ENCODE data around the gene CARMIL1. TPM values are rescaled to one million over a fixed set of nuclear protein-coding genes. Genes with fewer than 3 reads are reported as not detected.

Gene CARMIL1
- total RNA-seq, 1 donor from 2014 or later: 19.1 TPM

GRCh38 chr6:25579902-25580495, 300.8 kb downstream of the CARMIL1 start:
- Histone ChIP-seq H2AFZ (ENCODE audit: low read depth, low read length) (no peak overlapping the region), H3K27ac (ENCODE audit: low read depth, low read length) (no peak overlapping the region), H3K27me3 (ENCODE audit: insufficient read depth, low read length) (no peaks in the 10 kb centered on the region), H3K4me1 (ENCODE audit: insufficient read depth, low read length) (no peaks in the 10 kb centered on the region), H3K36me3 (ENCODE audit: insufficient read depth, low read length) (no peaks in the 10 kb centered on the region), H3K9ac (ENCODE audit: low read length) (no peak overlapping the region), H4K20me1 (ENCODE audit: insufficient read depth, low read length) (no peaks in the 10 kb centered on the region), H3K79me2 (ENCODE audit: insufficient read depth, low read length) (no peaks in the 10 kb centered on the region), H3K9me3 (ENCODE audit: insufficient read depth, low read depth, low read length) (no peaks in the 10 kb centered on the region), H3K4me2 (ENCODE audit: low read length) (no peak overlapping the region), H3K4me3 (ENCODE audit: insufficient read depth, low read depth, low read length) (no peak overlapping the region)
- Mint-ChIP-seq H3K27ac (ENCODE audit: unreplicated experiment) (no peak overlapping the region), H3K4me3 (ENCODE audit: unreplicated experiment) (no peak overlapping the region), H3K27me3 (ENCODE audit: low read depth, unreplicated experiment) (no peaks in the 10 kb centered on the region), H3K9me3 (ENCODE audit: unreplicated experiment) (no peaks in the 10 kb centered on the region), H3K4me1 (ENCODE audit: low read depth, unreplicated experiment) (peaks cover 14% of the 10 kb centered on the region), H3K36me3 (ENCODE audit: low read depth, unreplicated experiment) (peaks cover 10% of the 10 kb centered on the region)
- TF ChIP-seq, protein P1, sequence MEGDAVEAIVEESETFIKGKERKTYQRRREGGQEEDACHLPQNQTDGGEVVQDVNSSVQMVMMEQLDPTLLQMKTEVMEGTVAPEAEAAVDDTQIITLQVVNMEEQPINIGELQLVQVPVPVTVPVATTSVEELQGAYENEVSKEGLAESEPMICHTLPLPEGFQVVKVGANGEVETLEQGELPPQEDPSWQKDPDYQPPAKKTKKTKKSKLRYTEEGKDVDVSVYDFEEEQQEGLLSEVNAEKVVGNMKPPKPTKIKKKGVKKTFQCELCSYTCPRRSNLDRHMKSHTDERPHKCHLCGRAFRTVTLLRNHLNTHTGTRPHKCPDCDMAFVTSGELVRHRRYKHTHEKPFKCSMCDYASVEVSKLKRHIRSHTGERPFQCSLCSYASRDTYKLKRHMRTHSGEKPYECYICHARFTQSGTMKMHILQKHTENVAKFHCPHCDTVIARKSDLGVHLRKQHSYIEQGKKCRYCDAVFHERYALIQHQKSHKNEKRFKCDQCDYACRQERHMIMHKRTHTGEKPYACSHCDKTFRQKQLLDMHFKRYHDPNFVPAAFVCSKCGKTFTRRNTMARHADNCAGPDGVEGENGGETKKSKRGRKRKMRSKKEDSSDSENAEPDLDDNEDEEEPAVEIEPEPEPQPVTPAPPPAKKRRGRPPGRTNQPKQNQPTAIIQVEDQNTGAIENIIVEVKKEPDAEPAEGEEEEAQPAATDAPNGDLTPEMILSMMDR (IDR thresholded peaks at IDR 0.05; ENCODE audit: insufficient read depth, low read depth, low read length): no peak
- TF ChIP-seq EZH2 (IDR thresholded peaks at IDR 0.05; ENCODE audit: insufficient read depth, low read length): no peak
- DNase-seq (ENCODE audit: low read depth) (no peak), FAIRE-seq (no peak)

DNA sequence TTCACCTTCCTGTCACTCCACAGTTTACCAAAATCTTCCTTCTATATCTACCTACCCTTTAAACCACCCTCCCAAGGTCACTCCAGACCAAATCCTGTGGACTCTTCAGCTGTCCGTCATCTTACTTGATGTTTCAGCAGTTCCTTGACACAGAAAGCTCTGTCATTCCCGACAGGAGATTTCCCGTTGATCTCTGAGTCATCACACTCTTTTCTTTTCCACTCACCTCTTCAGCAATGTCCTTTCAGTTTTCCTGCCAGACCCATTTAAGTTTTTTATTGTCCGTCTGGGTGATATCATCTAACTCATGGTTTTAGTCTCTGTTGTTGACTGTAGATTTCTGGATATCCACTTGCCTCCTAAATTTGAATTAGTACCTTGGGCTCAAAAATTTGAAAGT, 302.9 kb downstream of the CARMIL1 start:
- Histone ChIP-seq H3K9me3 (ENCODE audit: insufficient read depth, low read depth, low read length) (no peaks in the 10 kb centered on the region), H4K20me1 (ENCODE audit: insufficient read depth, low read length) (no peaks in the 10 kb centered on the region), H3K79me2 (ENCODE audit: insufficient read depth, low read length) (no peaks in the 10 kb centered on the region), H3K4me2 (ENCODE audit: low read length) (no peak overlapping the region), H3K27me3 (ENCODE audit: insufficient read depth, low read length) (no peaks in the 10 kb centered on the region), H3K36me3 (ENCODE audit: insufficient read depth, low read length) (no peaks in the 10 kb centered on the region), H3K27ac (ENCODE audit: low read depth, low read length) (no peak overlapping the region), H2AFZ (ENCODE audit: low read depth, low read length) (no peak overlapping the region), H3K9ac (ENCODE audit: low read length) (no peak overlapping the region), H3K4me1 (ENCODE audit: insufficient read depth, low read length) (no peaks in the 10 kb centered on the region), H3K4me3 (ENCODE audit: insufficient read depth, low read depth, low read length) (no peak overlapping the region)
- H3K4me3 Mint-ChIP-seq (ENCODE audit: unreplicated experiment): no peak overlapping the region
- H3K27me3 Mint-ChIP-seq (ENCODE audit: low read depth, unreplicated experiment): no peaks in the 10 kb centered on the region
- no peaks in the 10 kb centered on the region for H3K9me3 Mint-ChIP-seq (ENCODE audit: unreplicated experiment)
- DNase-seq (ENCODE audit: low read depth): no peak
- no peak for TF ChIP-seq EZH2 (IDR thresholded peaks at IDR 0.05; ENCODE audit: insufficient read depth, low read length)
- TF ChIP-seq, protein P1 (IDR thresholded peaks at IDR 0.05; ENCODE audit: insufficient read depth, low read depth, low read length): no peak
- FAIRE-seq: no peak
- H3K4me1 Mint-ChIP-seq (ENCODE audit: low read depth, unreplicated experiment): peaks cover 14% of the 10 kb centered on the region
- H3K36me3 Mint-ChIP-seq (ENCODE audit: low read depth, unreplicated experiment): peaks cover 12% of the 10 kb centered on the region
- peak overlapping the region; percentile 81 for H3K27ac Mint-ChIP-seq (ENCODE audit: unreplicated experiment)

GRCh38 chr6:25583099-25583498, 303.9 kb downstream of the CARMIL1 start:
- Mint-ChIP-seq H3K27ac (ENCODE audit: unreplicated experiment) (no peak overlapping the region), H3K4me3 (ENCODE audit: unreplicated experiment) (no peak overlapping the region), H3K9me3 (ENCODE audit: unreplicated experiment) (no peaks in the 10 kb centered on the region), H3K4me1 (ENCODE audit: low read depth, unreplicated experiment) (peaks cover 14% of the 10 kb centered on the region), H3K36me3 (ENCODE audit: low read depth, unreplicated experiment) (peaks cover 12% of the 10 kb centered on the region), H3K27me3 (ENCODE audit: low read depth, unreplicated experiment) (no peaks in the 10 kb centered on the region)
- Histone ChIP-seq H4K20me1 (ENCODE audit: insufficient read depth, low read length) (no peaks in the 10 kb centered on the region), H3K36me3 (ENCODE audit: insufficient read depth, low read length) (no peaks in the 10 kb centered on the region), H3K27ac (ENCODE audit: low read depth, low read length) (no peak overlapping the region), H3K4me2 (ENCODE audit: low read length) (no peak overlapping the region), H3K4me1 (ENCODE audit: insufficient read depth, low read length) (no peaks in the 10 kb centered on the region), H3K9me3 (ENCODE audit: insufficient read depth, low read depth, low read length) (no peaks in the 10 kb centered on the region), H3K27me3 (ENCODE audit: insufficient read depth, low read length) (no peaks in the 10 kb centered on the region), H2AFZ (ENCODE audit: low read depth, low read length) (no peak overlapping the region), H3K4me3 (ENCODE audit: insufficient read depth, low read depth, low read length) (no peak overlapping the region), H3K9ac (ENCODE audit: low read length) (no peak overlapping the region), H3K79me2 (ENCODE audit: insufficient read depth, low read length) (no peaks in the 10 kb centered on the region)
- FAIRE-seq (no peak), DNase-seq (ENCODE audit: low read depth) (no peak)
- TF ChIP-seq, protein P1 (IDR thresholded peaks at IDR 0.05; ENCODE audit: insufficient read depth, low read depth, low read length): no peak
- no peak for TF ChIP-seq EZH2 (IDR thresholded peaks at IDR 0.05; ENCODE audit: insufficient read depth, low read length)

Measured in astrocyte (in vitro differentiated cells and primary cell).